ENCODE data around the gene ADARB2. TPM values are rescaled to one million over a fixed set of nuclear protein-coding genes. Genes with fewer than 3 reads are reported as not detected.
A peak's percentile ranks its signal among the peaks of the same experiment; 100 is the strongest.

The ADARB2 gene
- total and polyA plus RNA-seq, 4 donors: 0.55 to 0.70 (median 0.59) TPM; not detected in 1

- DNase-seq (ENCODE audit: low spot score): peak; percentile 13
- no peak overlapping the region for H3K4me3 ChIP-seq (ENCODE audit: low read depth in 1 of 3, low read length in 3 of 3)
- no peaks in the 10 kb centered on the region for H3K4me1 ChIP-seq (ENCODE audit: control insufficient read depth in 4 of 4, insufficient read depth in 4 of 4, low read length in 3 of 4)
- no peak for TF ChIP-seq EGR1 (IDR thresholded peaks at IDR 0.05; ENCODE audit: low read depth in 2 of 2)
- no peak for TF ChIP-seq YY1 (IDR thresholded peaks at IDR 0.05)
- TF ChIP-seq TAF1 (conservative IDR thresholded peaks at IDR 0.05): no peak
- TF ChIP-seq ZBTB33 (IDR thresholded peaks at IDR 0.05): no peak
- TF ChIP-seq JUND (IDR thresholded peaks at IDR 0.05): no peak
- no peak for TF ChIP-seq ATF3 (IDR thresholded peaks at IDR 0.05)
- TF ChIP-seq NR2F2 (IDR thresholded peaks at IDR 0.05): no peak
- no peak for TF ChIP-seq CTCF (IDR thresholded peaks at IDR 0.05; ENCODE audit: low read depth, low read length, missing input control)
- TF ChIP-seq RAD21 (IDR thresholded peaks at IDR 0.05): no peak
- no peak for TF ChIP-seq FOXA1 (IDR thresholded peaks at IDR 0.05)
- no peak for TF ChIP-seq MAX (IDR thresholded peaks at IDR 0.05)
- no peak for TF ChIP-seq REST (IDR thresholded peaks at IDR 0.05)
- no peak for TF ChIP-seq FOXA2 (IDR thresholded peaks at IDR 0.05)
- TF ChIP-seq HNF4G (IDR thresholded peaks at IDR 0.05): no peak
- no peak for TF ChIP-seq GABPA (IDR thresholded peaks at IDR 0.05 in 1 of 2, conservative IDR thresholded peaks at IDR 0.05 in 1 of 2)
- TF ChIP-seq HNF4A (conservative IDR thresholded peaks at IDR 0.05): no peak
- TF ChIP-seq RXRA (IDR thresholded peaks at IDR 0.05): no peak
- no peak for TF ChIP-seq SP1 (IDR thresholded peaks at IDR 0.05)
- no peaks in the 10 kb centered on the region for H3K9me3 ChIP-seq (ENCODE audit: control insufficient read depth in 4 of 4, low read length in 3 of 4)
- 81% methylated on average over 12 of the region's 12 CpGs for WGBS
- no peak overlapping the region for H3K9ac ChIP-seq (ENCODE audit: low read depth in 1 of 2, low read length in 2 of 2)
- no peaks in the 10 kb centered on the region for H3K36me3 ChIP-seq (ENCODE audit: control insufficient read depth in 4 of 4, insufficient read depth in 3 of 4, low read depth in 1 of 4, low read length in 3 of 4)
- H3K27me3 ChIP-seq (ENCODE audit: control insufficient read depth in 4 of 4, insufficient read depth in 4 of 4, low read length in 3 of 4): no peaks in the 10 kb centered on the region
- no peak overlapping the region for H3K27ac ChIP-seq (ENCODE audit: low read depth in 1 of 2, low read length in 2 of 2)
These were observed 579.3 kb downstream of the ADARB2 start for GRCh38 chr10:1158066-1158465.
